GM10266 (cell line): ENCODE measurements around the gene TRIM25.

Experiments used
- DNase-seq: peaks from one replicate; pipeline ENCODE4 v3.0.0; 2012; ENCODE audit errors: extremely low spot score
- TF ChIP-seq, protein P1 (sequence below): IDR thresholded peaks from 2 replicates; pipeline ENCODE4 v1.5.1; 2012; ENCODE audit warnings: mild to moderate bottlenecking, low read depth; ENCODE audit not compliant: control insufficient read depth, insufficient read depth; ENCODE audit errors: missing control alignments

TRIM25 gene

DNA sequence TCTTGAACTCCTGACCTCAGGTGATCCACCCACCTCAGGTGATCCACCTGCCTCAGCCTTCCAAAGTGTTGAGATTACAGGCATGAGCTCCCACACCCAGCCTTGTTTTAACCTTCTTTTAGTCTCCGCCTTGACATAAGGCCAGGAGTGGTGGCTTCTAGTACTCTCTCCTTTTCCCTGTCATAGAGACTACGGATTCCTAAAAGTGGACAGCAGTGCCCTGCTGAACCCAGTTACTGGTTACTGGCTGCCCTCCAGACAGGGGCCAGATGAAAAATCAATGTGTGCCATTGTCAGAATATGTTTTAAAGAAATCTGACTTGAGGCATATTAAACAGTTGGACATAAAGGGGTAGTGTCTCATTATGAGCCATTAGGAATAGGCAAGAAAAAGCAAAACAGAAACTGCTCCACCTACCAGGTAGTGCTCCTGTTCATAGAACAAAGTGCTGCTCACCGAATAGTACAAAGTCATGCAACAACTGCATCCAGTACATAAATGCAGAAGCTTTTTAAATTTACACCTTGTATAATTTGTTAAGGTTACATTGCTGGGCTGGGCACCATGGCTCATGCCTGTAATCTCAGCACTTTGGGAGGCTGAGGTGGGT, 32.1 kb downstream of the TRIM25 start:
- TF ChIP-seq, protein P1, sequence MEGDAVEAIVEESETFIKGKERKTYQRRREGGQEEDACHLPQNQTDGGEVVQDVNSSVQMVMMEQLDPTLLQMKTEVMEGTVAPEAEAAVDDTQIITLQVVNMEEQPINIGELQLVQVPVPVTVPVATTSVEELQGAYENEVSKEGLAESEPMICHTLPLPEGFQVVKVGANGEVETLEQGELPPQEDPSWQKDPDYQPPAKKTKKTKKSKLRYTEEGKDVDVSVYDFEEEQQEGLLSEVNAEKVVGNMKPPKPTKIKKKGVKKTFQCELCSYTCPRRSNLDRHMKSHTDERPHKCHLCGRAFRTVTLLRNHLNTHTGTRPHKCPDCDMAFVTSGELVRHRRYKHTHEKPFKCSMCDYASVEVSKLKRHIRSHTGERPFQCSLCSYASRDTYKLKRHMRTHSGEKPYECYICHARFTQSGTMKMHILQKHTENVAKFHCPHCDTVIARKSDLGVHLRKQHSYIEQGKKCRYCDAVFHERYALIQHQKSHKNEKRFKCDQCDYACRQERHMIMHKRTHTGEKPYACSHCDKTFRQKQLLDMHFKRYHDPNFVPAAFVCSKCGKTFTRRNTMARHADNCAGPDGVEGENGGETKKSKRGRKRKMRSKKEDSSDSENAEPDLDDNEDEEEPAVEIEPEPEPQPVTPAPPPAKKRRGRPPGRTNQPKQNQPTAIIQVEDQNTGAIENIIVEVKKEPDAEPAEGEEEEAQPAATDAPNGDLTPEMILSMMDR, result no peak
- no peak for DNase-seq

DNA sequence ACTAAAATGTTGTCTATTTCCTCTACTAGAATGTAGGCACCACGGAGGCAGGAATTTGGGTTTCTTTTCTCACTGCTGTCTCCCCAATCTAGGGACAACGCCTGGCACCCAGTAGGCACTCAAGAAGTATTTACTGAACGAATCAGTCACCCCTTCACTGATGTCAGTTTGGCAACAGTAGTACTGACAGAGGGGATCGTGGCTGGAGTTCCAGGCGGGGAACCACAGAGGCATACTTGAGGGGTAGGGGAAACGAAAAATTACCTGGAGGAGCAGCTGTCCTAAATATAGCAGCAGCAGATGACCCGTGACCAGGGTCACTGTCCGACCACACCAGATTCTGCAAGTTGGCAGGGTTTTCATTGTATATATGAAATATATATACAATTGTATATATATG, 33.3 kb downstream of the TRIM25 start:
- no peak for DNase-seq
- TF ChIP-seq, protein P1, result no peak

DNA sequence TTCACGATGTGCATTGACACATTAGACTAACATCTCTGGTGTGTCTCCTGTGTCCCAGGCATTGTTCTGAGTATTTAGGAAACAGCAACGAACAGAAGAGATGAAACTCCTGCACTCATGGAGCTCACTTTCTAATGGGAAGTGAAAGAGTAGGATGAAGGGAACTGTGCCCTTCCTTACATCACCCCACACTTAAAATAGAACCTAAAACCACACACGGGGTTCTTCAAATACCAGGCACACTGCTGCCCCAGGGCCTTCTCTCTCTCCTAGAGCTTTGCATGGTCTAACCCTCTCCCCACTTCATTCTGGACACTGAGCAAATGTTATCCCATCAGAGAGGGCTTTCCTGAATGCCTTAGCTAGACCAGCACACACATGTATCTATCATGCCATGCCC, 33.7 kb downstream of the TRIM25 start:
- TF ChIP-seq, protein P1, result no peak
- DNase-seq, result no peak

DNA sequence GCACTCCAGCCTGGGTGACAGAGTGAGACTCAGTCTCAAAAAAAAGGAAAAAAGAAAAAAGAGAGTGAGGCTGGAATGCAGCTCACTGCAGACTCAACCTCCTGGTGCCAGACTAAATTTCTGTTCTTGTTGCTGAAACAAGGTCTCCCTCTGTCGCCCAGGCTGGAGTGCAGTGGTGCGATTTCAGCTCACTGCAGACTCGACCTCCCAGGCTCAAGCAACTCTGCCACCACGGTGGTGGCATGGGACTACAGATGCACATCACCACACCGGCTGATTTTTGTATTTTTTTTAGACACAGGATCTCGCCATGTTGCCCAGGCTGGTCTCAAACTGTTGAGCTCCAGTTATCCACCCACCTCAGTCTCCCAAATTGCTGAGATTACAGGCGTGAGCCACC, 34.6 kb downstream of the TRIM25 start:
- TF ChIP-seq, protein P1, result no peak
- DNase-seq, result no peak

DNA sequence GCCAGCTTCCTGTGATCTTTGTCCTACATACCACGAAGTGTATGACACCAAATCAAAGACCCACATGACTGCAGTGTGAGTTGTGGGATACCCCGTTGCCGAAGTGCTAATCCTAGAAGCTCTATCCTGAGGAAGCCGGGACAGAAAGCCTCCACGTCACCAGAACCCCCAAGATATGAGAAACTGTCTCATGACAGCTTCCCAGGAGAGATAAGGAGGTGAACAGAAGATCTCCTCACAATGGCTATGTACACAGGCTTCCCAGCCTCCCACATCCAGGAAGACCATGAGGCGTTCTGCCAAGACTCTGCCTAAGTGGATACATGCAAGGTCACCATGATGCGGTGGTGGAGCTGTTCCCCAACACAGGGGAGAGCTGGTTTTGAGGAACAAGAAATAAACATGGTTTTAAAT, 37.1 kb downstream of the TRIM25 start:
- TF ChIP-seq, protein P1, result no peak
- DNase-seq, result no peak

DNA sequence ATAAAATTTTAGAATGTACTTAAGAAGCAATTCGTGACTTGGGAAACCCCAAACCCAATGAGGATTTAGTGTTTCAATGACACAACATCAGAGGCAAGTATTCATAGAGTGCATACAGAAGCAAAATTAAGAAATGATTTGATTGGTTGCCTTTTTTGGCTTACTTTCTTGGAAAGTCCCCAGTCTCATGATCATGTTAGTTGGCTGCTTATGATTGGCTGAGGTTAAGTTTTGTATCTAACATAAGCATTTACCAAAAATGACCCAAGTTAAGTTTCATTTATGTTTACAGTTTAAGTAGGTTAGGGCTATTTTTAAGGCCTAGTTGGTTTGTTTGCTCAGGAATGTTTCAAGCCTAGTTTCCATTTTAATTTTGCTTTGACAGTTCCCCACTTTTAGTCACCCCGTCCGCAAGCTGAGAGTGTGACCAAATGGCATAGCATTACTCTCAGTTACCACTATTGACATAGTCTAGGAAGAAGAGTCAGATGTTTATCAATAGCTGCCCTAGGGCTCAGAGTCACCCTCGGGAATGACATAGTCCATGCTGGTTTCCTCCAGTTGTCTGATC, 43.7 kb downstream of the TRIM25 start:
- DNase-seq, result peak; percentile 35
- TF ChIP-seq, protein P1, result no peak

DNA sequence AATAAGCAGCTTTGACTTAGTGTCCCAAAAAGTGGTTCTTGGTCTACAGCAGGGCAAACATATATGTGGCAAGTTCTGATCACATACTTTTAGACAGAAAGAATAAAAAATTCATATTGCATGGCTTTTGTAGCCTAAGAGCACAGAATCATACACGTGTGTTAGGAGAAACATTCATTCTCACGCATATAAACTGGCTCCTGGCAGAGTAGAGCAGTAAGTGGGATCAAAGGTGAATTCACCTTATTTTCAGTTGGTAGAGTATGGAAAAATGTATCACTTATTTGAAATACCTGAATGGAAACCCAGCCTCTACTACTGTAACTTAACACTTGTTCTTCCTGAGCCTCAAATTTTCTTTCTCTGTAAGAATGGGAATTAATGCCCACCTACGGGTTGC, 45.1 kb downstream of the TRIM25 start:
- no peak for DNase-seq
- TF ChIP-seq, protein P1, result no peak
